ENCODE results near the gene PRTG.

- TF ChIP-seq EZH2 (IDR thresholded peaks at IDR 0.05) (no peak), CTCF (IDR thresholded peaks at IDR 0.05) (no peak), EZH2phosphoT487 (IDR thresholded peaks at IDR 0.05) (no peak)
Observed at GRCh38 chr15:55658886-55659285, 84.1 kb downstream of the PRTG start.
